GM12891 (cell line): Measurements from ENCODE around the gene LENG8.
"Not testable (repeated sequence)": the region's sequence is repeated elsewhere in the genome, so short reads cannot be mapped to it uniquely, and the experiment has no call there.

Source experiments
- PAX5 ChIP-seq: IDR thresholded peaks from 2 replicates; pipeline ENCODE4 v1.6.1; 2011; ENCODE audit warnings: low read length, moderate library complexity, mild to moderate bottlenecking; ENCODE audit not compliant: insufficient read depth, severe bottlenecking
- POLR2A ChIP-seq: IDR thresholded peaks from 2 replicates; pipeline ENCODE4 v1.6.1; 2011; ENCODE audit warnings: low read depth, low read length, control low read depth
- POLR2AphosphoS5 ChIP-seq: IDR thresholded peaks from 2 replicates; pipeline ENCODE4 v1.6.1; 2011; ENCODE audit warnings: low read depth, low read length, control low read depth
- POU2F2 ChIP-seq: IDR thresholded peaks from 2 replicates; pipeline ENCODE4 v1.6.1; 2011; ENCODE audit warnings: low read depth, mild to moderate bottlenecking, control low read depth, low read length, moderate library complexity
- SPI1 ChIP-seq: IDR thresholded peaks from 2 replicates; pipeline ENCODE4 v1.6.1; 2011; ENCODE audit warnings: low read depth, low read length, control low read depth
- TAF1 ChIP-seq: IDR thresholded peaks from 2 replicates; pipeline ENCODE4 v1.6.1; 2011; ENCODE audit warnings: low read depth, low read length, control low read depth

- TF ChIP-seq POLR2AphosphoS5, POU2F2, POLR2A, PAX5, TAF1, SPI1: not testable (repeated sequence)
These were observed 2.6 kb upstream of the LENG8 start for GRCh38 chr19:54446349-54446748.
